Measurements from ENCODE around the gene CDH22.

CDH22 gene

GRCh38 chr20:46296526-46297250 is 11.6 kb downstream of the CDH22 start:
- DNase-seq, result no peak

GRCh38 chr20:46293084-46293483 is 15.2 kb downstream of the CDH22 start:
- no peak for DNase-seq

GRCh38 chr20:46291401-46291800 is 16.9 kb downstream of the CDH22 start:
- no peak for DNase-seq

GRCh38 chr20:46289432-46289831 is 18.9 kb downstream of the CDH22 start:
- DNase-seq, result no peak

GRCh38 chr20:46286977-46287376 is 21.3 kb downstream of the CDH22 start:
- no peak for DNase-seq

- DNase-seq, result no peak
Measured at GRCh38 chr20:46286382-46286781, 21.9 kb downstream of the CDH22 start.

GRCh38 chr20:46285740-46286139 is 22.6 kb downstream of the CDH22 start:
- no peak for DNase-seq

- no peak for DNase-seq
Measured at GRCh38 chr20:46285072-46285471, 23.2 kb downstream of the CDH22 start.

- no peak for DNase-seq
Measured at GRCh38 chr20:46284040-46284427, 24.3 kb downstream of the CDH22 start.

- DNase-seq, result no peak
Measured at GRCh38 chr20:46283426-46284039, 24.8 kb downstream of the CDH22 start.

GRCh38 chr20:46282669-46283068 is 25.6 kb downstream of the CDH22 start:
- DNase-seq, result no peak

GRCh38 chr20:46279103-46279502 is 29.2 kb downstream of the CDH22 start:
- DNase-seq, result no peak

- DNase-seq, result no peak
Measured at GRCh38 chr20:46277602-46278001, 30.7 kb downstream of the CDH22 start.

- no peak for DNase-seq
Measured at GRCh38 chr20:46276531-46276930, 31.8 kb downstream of the CDH22 start.

- no peak for DNase-seq
Measured at GRCh38 chr20:46275091-46275490, 33.2 kb downstream of the CDH22 start.

GRCh38 chr20:46273717-46274116 is 34.6 kb downstream of the CDH22 start:
- no peak for DNase-seq

GRCh38 chr20:46272389-46273047 is 35.8 kb downstream of the CDH22 start:
- no peak for DNase-seq

- no peak for DNase-seq
Measured at GRCh38 chr20:46270977-46271744, 37.1 kb downstream of the CDH22 start.

GRCh38 chr20:46269372-46269771 is 38.9 kb downstream of the CDH22 start:
- no peak for DNase-seq

GRCh38 chr20:46268662-46269061 is 39.6 kb downstream of the CDH22 start:
- DNase-seq, result no peak

GRCh38 chr20:46268131-46268614 is 40.1 kb downstream of the CDH22 start:
- no peak for DNase-seq

- DNase-seq, result no peak
Measured at GRCh38 chr20:46267108-46268105, 40.9 kb downstream of the CDH22 start.
